A549 (cell line): Measurements from ENCODE around the gene PLAC1. TPM values are rescaled to one million over a fixed set of nuclear protein-coding genes. Genes with fewer than 3 reads are reported as not detected.

ENCODE experiments used
- ATAC-seq, 2 experiments: fragments of 200-7000 bp in 1 of 2; fragments of >200 bp in 1 of 2; cut with Nextera tagmentation in 1 of 2; cut with Tn5 transposase in 1 of 2; 3 replicates each; pipeline versions ENCODE4 v1.8.0 to v1.9.1; 2018 to 2020; ENCODE audit warnings: mild to moderate bottlenecking in 1 of 2, moderate library complexity in 1 of 2
- CTCF ChIA-PET: fragments of 300-600 bp; sonication (Branson Sonifier 250); formaldehyde crosslinking; extraction: SDS; loops from one replicate; lab custom pipeline; 2021; ENCODE audit warnings: antibody characterized with exemption, inconsistent platforms; lab: Yijun Ruan, JAX
- POLR2A ChIA-PET: fragments of 350-600 bp; formaldehyde crosslinking; extraction: SDS; loops from one replicate; lab custom pipeline; 2021; ENCODE audit warnings: antibody characterized with exemption, inconsistent platforms; lab: Yijun Ruan, JAX
- DNase-seq, 2 experiments: peaks; one replicate each; pipeline versions ENCODE4 v3.0.0 to v3.0.0-alpha.2; 2011 to 2016; ENCODE audit warnings: low read depth in 1 of 2, low spot score in 1 of 2
- FAIRE-seq: peaks from 2 replicates; lab custom pipeline; 2011; peaks lifted over from hg19 to GRCh38; lab: Jason Lieb, UNC
- H3K27ac ChIP-seq, 2 experiments: fragments of >200 bp; sonication (Bioruptor Twin); formaldehyde crosslinking; 3 replicates each; pipeline ENCODE4 v1.5.1; 2016 to 2017
- H3K4me1 ChIP-seq: fragments of >200 bp; sonication (Bioruptor Twin); formaldehyde crosslinking; 3 replicates; pipeline ENCODE4 v1.6.1; 2016
- H3K4me2 ChIP-seq: fragments of >200 bp; sonication (Bioruptor Twin); formaldehyde crosslinking; 3 replicates; pipeline ENCODE4 v1.6.1; 2016
- H3K4me3 ChIP-seq: fragments of >200 bp; sonication (Bioruptor Twin); formaldehyde crosslinking; 3 replicates; pipeline ENCODE4 v1.5.1; 2016
- H3K9me3 ChIP-seq: fragments of >200 bp; sonication (Bioruptor Twin); formaldehyde crosslinking; 3 replicates; pipeline ENCODE4 v1.6.1; 2016
- BCL3 ChIP-seq: fragments of >200 bp; sonication (Bioruptor Twin); formaldehyde crosslinking; IDR thresholded peaks from 3 replicates; pipeline ENCODE4 v1.6.1; 2016
- CBX8 ChIP-seq: fragments of 200-600 bp; sonication (generic); IDR thresholded peaks from 2 replicates; pipeline ENCODE4 v1.6.1; 2016
- CEBPB ChIP-seq, 2 experiments: fragments of >200 bp in 1 of 2; sonication (Bioruptor Twin) in 1 of 2; formaldehyde crosslinking in 1 of 2; IDR thresholded peaks; 2 replicates each; pipeline ENCODE4 v1.6.1; 2012 to 2016
- CTCF ChIP-seq: fragments of >200 bp; sonication (Bioruptor Twin); formaldehyde crosslinking; IDR thresholded peaks from 3 replicates; pipeline ENCODE4 v1.5.1; 2016
- ESRRA ChIP-seq: fragments of 150-350 bp; IDR thresholded peaks from 2 replicates; pipeline ENCODE4 v1.6.1; 2014; ENCODE audit warnings: mild to moderate bottlenecking, low read length, borderline replicate concordance
- FOSB ChIP-seq: fragments of 250-450 bp; sonication (Bioruptor Pico); IDR thresholded peaks from 2 replicates; pipeline ENCODE4 v1.5.0; 2020; ENCODE audit warnings: mild to moderate bottlenecking, moderate library complexity
- FOSL2 ChIP-seq, 2 experiments: fragments of 450-650 bp in 1 of 2; fragments of >200 bp in 1 of 2; sonication (Bioruptor Twin) in 1 of 2; formaldehyde crosslinking; IDR thresholded peaks; 2 replicates each; pipeline versions ENCODE4 v1.5.0 to v1.6.1; 2016 to 2020; ENCODE audit warnings: mild to moderate bottlenecking in 1 of 2, moderate library complexity in 1 of 2
- HMGXB4 ChIP-seq: fragments of 250-450 bp; sonication (Bioruptor Pico); IDR thresholded peaks from 2 replicates; pipeline ENCODE4 v1.5.0; 2021; ENCODE audit warnings: mild to moderate bottlenecking, moderate library complexity, borderline replicate concordance
- HOXB5 ChIP-seq: fragments of 250-450 bp; sonication (Bioruptor Pico); IDR thresholded peaks from 2 replicates; pipeline ENCODE4 v1.5.0; 2020; ENCODE audit warnings: mild to moderate bottlenecking, moderate library complexity
- JUN ChIP-seq, 2 experiments: fragments of >200 bp; sonication (Bioruptor Twin); formaldehyde crosslinking; IDR thresholded peaks; 2 replicates in 1 of 2; 3 replicates in 1 of 2; pipeline ENCODE4 v1.6.1; 2016 to 2017
- JUNB ChIP-seq: fragments of >200 bp; sonication (Bioruptor Twin); formaldehyde crosslinking; IDR thresholded peaks from 2 replicates; pipeline ENCODE4 v1.6.1; 2016
- KDM5A ChIP-seq: fragments of 200-600 bp; sonication (generic); IDR thresholded peaks from 2 replicates; pipeline ENCODE4 v1.6.1; 2016; ENCODE audit warnings: antibody characterized with exemption, mild to moderate bottlenecking
- MAFK ChIP-seq: fragments of 450-650 bp; IDR thresholded peaks from 2 replicates; pipeline ENCODE4 v1.6.1; 2014; ENCODE audit not compliant: partially characterized antibody
- MAX ChIP-seq: IDR thresholded peaks from 2 replicates; pipeline ENCODE4 v1.6.1; 2012
- MYC ChIP-seq: IDR thresholded peaks from 2 replicates; pipeline ENCODE4 v1.6.1; 2012; ENCODE audit warnings: mild to moderate bottlenecking, inconsistent platforms, low read length, improper control_type of control experiment, borderline replicate concordance
- PBX3 ChIP-seq: IDR thresholded peaks from 2 replicates; pipeline ENCODE4 v1.6.1; 2012
- RNF2 ChIP-seq: fragments of 200-600 bp; sonication (generic); IDR thresholded peaks from 2 replicates; pipeline ENCODE4 v1.6.1; 2016; ENCODE audit warnings: low read depth, mild to moderate bottlenecking, antibody characterized with exemption, moderate library complexity, borderline replicate concordance
- SREBF2 ChIP-seq: fragments of 450-650 bp; IDR thresholded peaks from 2 replicates; pipeline ENCODE4 v1.6.1; 2014; ENCODE audit warnings: mild to moderate bottlenecking, moderate library complexity
- WGBS: methylation state at CpG from one replicate; pipeline ENCODE4 v1.1.6; 2017; ENCODE audit errors: missing lambda C conversion rate; 5-methylcytosine and 5-hydroxymethylcytosine counted together
- polyA plus RNA-seq, 4 experiments: library from polyadenylated mRNA; depleted of rRNA in 3 of 4; stranded (reverse); fragments of >200 nt; fragmentation: RNase III in 1 of 4; extraction: RNeasy Plus Mini Kit Qiagen cat#74134 plus additional on column Dnase treatment in 1 of 4; gene quantifications; 2 replicates in 3 of 4; 3 replicates in 1 of 4; pipeline ENCODE4 v1.2.3, GENCODE V29; 2011 to 2017

PLAC1 gene
- polyA plus RNA-seq, 2 of the 4 experiments (the other 2 are of a cell fraction): 0.79 to 2.6 TPM

- WGBS: 84% methylated on average over 5 of the region's 5 CpGs
- ATAC-seq: no peak
- TF ChIP-seq PBX3: no peak
- TF ChIP-seq KDM5A: no peak
- TF ChIP-seq CTCF: no peak
- TF ChIP-seq JUNB: no peak
- no peak for TF ChIP-seq HMGXB4 (CRISPR knock-in tag)
- no peak for TF ChIP-seq SREBF2
- TF ChIP-seq HOXB5: no peak
- TF ChIP-seq MAX: no peak
- TF ChIP-seq CEBPB (IDR thresholded peaks at IDR 0.05): no peak
- TF ChIP-seq MYC: no peak
- no peak for TF ChIP-seq ESRRA
- TF ChIP-seq, all 56 proteins: peak for 0
- Histone ChIP-seq H3K9me3 (no peaks in the 10 kb centered on the region), H3K4me1 (peaks cover 42% of the 10 kb centered on the region), H3K4me3 (no peak overlapping the region), H3K4me2 (peak overlapping the region; percentile 94; the same call in 1 of the 3 replicates), H3K27ac (peak overlapping the region in 1 of 2 experiments; percentile 96; a peak in 4 of 6 replicates)
- ChIA-PET CTCF (interaction anchor here (0.9 to 2.1 kb wide), 2 partner anchors 25 to 201 kb away, joined by 3 to 8 read pairs; no protein-coding TSS in a partner anchor), POLR2A (no interaction called here)
- no peak for DNase-seq
- no peak for FAIRE-seq
These were observed 105.9 kb downstream of the PLAC1 start for GRCh38 chrX:134552351-134552750.

GRCh38 chrX:134551376-134552048 is 106.8 kb downstream of the PLAC1 start:
- H3K4me2 ChIP-seq: peak overlapping the region; percentile 94
- no peaks in the 10 kb centered on the region for H3K9me3 ChIP-seq
- 81% methylated on average over 22 of the region's 22 CpGs for WGBS
- CTCF ChIA-PET: interaction anchor here (1.0 kb wide), 1 partner anchor 202 kb away, joined by 4 read pairs; no protein-coding TSS in a partner anchor
- peak overlapping the region; percentile 33 to 96; a peak in 5 of 6 replicates for H3K27ac ChIP-seq
- DNase-seq (no peak), ATAC-seq (no peak), FAIRE-seq (no peak)
- TF ChIP-seq FOSL2 (IDR thresholded peaks at IDR 0.05) (no peak), FOSL2 (CRISPR knock-in tag; IDR thresholded peaks at IDR 0.05) (no peak), MAFK (peak; percentile 95)
- H3K4me1 ChIP-seq: peaks cover 40% of the 10 kb centered on the region
- H3K4me3 ChIP-seq: no peak overlapping the region
- POLR2A ChIA-PET: interaction anchor here (0.6 kb wide), 1 partner anchor 403 kb away, joined by 5 read pairs; no protein-coding TSS in a partner anchor

GRCh38 chrX:134548257-134549201 is 109.7 kb downstream of the PLAC1 start:
- H3K9me3 ChIP-seq: no peaks in the 10 kb centered on the region
- peak overlapping the region; percentile 61 for H3K4me3 ChIP-seq
- DNase-seq (no peak), ATAC-seq (peak in 1 of 2 experiments; percentile 16; a peak in 2 of 6 replicates), FAIRE-seq (no peak)
- ChIA-PET CTCF (no interaction called here), POLR2A (no interaction called here)
- H3K4me2 ChIP-seq: peak overlapping the region; percentile 94
- TF ChIP-seq BCL3 (no peak), CBX8 (peak; percentile 79; the same call in 1 of the 2 replicates), RNF2 (peak; percentile 37; the same call in 1 of the 2 replicates), FOSB (CRISPR knock-in tag) (no peak), ESRRA (no peak), JUN (IDR thresholded peaks at IDR 0.05) (0 out of 5 replicates have a peak, but pooled peaks of 1 of the 2 experiments have one; percentile 3)
- 1% methylated on average over 33 of the region's 33 CpGs for WGBS
- H3K27ac ChIP-seq: peak overlapping the region; percentile 96 to 97
- peaks cover 63% of the 10 kb centered on the region for H3K4me1 ChIP-seq
